ENCODE data around the gene NOS3. TPM values are rescaled to one million over a fixed set of nuclear protein-coding genes. Genes with fewer than 3 reads are reported as not detected.

Gene NOS3
- total RNA-seq, 3 donors from 2014 or later (not counting 1 experiment from before 2014, with no cell fraction given), result 2.6 to 5.9 (median 3.8) TPM

DNA sequence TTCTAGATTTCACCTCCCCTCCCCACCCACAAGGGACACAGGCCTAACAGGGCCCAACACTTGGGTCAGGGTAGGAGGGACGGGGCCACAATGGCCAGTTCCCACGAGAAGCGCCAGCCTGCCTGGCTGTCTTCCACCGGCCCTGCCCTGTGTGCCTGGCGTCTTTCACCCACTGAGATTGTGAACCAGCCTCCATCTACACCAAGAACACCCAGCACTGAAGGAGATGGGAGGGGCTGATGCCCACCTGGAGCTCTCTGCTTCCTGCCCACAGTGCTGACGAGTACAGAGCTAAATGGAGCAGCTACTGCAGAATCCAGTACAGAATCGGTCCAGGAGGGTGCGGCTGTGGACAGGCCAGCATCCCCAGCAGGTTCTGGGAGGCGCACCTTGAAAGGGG is 55.1 kb downstream of the NOS3 start:
- H3K4me3 ChIP-seq (ENCODE audit: low read length), result no peak overlapping the region
- no peaks in the 10 kb centered on the region for H3K36me3 Mint-ChIP-seq
- peaks cover 0 to 3% of the 10 kb centered on the region in 2 donors for H3K27me3 Mint-ChIP-seq (ENCODE audit: low read depth in 2 of 2)
- peaks cover 0 to 5% of the 10 kb centered on the region in 2 donors for H3K4me1 Mint-ChIP-seq
- no peaks in the 10 kb centered on the region for H3K9me3 Mint-ChIP-seq
- H3K9me3 ChIP-seq (ENCODE audit: control insufficient read depth, insufficient read depth, low read length), result no peaks in the 10 kb centered on the region
- intact Hi-C loops (cut with micrococcal nuclease), result no loop called here
- DNase-seq (no peak), ATAC-seq (no peak)
- H3K4me3 Mint-ChIP-seq, result no peak overlapping the region
- no peak overlapping the region for H3K27ac Mint-ChIP-seq
- 92% methylated on average over 7 of the region's 9 CpGs for WGBS (ENCODE audit: insufficient coverage)
- H3K4me1 ChIP-seq (ENCODE audit: control insufficient read depth, insufficient read depth, low read length), result no peaks in the 10 kb centered on the region
- H3K27me3 ChIP-seq (ENCODE audit: control insufficient read depth, insufficient read depth, low read length), result no peaks in the 10 kb centered on the region
- TF ChIP-seq, protein P1, sequence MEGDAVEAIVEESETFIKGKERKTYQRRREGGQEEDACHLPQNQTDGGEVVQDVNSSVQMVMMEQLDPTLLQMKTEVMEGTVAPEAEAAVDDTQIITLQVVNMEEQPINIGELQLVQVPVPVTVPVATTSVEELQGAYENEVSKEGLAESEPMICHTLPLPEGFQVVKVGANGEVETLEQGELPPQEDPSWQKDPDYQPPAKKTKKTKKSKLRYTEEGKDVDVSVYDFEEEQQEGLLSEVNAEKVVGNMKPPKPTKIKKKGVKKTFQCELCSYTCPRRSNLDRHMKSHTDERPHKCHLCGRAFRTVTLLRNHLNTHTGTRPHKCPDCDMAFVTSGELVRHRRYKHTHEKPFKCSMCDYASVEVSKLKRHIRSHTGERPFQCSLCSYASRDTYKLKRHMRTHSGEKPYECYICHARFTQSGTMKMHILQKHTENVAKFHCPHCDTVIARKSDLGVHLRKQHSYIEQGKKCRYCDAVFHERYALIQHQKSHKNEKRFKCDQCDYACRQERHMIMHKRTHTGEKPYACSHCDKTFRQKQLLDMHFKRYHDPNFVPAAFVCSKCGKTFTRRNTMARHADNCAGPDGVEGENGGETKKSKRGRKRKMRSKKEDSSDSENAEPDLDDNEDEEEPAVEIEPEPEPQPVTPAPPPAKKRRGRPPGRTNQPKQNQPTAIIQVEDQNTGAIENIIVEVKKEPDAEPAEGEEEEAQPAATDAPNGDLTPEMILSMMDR (IDR thresholded peaks at IDR 0.05), result no peak
- peaks cover 6% of the 10 kb centered on the region for H3K36me3 ChIP-seq (ENCODE audit: control insufficient read depth, insufficient read depth, low read length)
- H3K27ac ChIP-seq (ENCODE audit: low read length), result no peak overlapping the region

DNA sequence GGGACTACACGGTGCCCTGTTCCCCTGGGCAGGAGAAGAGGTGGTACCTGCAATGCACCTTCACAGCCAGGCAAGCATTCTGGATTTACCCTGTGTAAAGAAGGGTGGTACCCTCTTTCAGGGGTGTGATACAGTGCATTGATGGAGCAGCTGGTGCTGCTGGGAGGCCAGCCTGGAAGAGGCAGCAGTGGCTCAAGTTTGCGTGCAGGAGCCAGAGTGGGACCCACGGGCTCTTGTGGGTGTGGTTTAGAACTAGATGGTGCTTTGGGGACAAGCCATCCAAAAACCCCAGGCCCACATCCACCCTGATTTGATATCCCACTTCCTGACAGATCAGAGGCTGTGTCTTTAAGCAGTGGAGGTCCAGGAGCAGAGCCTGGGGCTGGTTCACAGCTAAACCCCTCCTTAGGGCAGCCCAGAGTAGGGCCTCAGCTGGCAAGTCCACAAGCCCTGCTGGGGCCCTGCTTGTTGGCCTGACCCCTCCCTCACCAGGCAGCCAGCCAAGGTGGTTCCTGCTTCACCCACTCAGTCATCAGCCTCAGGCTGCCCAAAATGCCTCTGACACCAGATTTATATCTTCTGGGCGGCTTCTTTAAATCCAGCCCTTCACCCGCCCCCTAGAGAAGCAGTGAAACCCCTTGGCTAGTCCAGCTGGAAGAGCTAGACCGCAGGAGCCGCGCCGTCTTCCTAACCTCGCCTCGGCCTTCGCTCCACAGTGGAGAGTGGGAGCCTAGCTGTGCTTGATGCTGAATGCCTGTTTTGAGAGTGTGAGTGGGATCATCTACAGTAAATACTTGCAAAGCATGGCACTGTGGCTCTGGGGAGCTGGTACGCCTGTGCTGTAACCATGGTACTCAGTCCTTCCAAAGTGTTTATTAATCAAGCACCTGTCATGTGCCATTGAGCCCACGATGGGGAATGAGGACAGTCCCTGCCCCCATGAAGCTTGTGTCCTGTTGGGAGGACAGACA is 56.1 kb downstream of the NOS3 start:
- ATAC-seq (no peak), DNase-seq (no peak)
- 64% methylated on average over 13 of the region's 14 CpGs for WGBS (ENCODE audit: insufficient coverage)
- no peaks in the 10 kb centered on the region for H3K9me3 ChIP-seq (ENCODE audit: control insufficient read depth, insufficient read depth, low read length)
- peaks cover 0 to 5% of the 10 kb centered on the region in 2 donors for H3K27me3 Mint-ChIP-seq (ENCODE audit: low read depth in 2 of 2)
- H3K36me3 ChIP-seq (ENCODE audit: control insufficient read depth, insufficient read depth, low read length), result peaks cover 6% of the 10 kb centered on the region
- peaks cover 0 to 5% of the 10 kb centered on the region in 2 donors for H3K4me1 Mint-ChIP-seq
- H3K4me1 ChIP-seq (ENCODE audit: control insufficient read depth, insufficient read depth, low read length), result peaks cover 4% of the 10 kb centered on the region
- H3K27me3 ChIP-seq (ENCODE audit: control insufficient read depth, insufficient read depth, low read length), result no peaks in the 10 kb centered on the region
- no peak overlapping the region for H3K4me3 Mint-ChIP-seq
- TF ChIP-seq, protein P1 (IDR thresholded peaks at IDR 0.05), result no peak
- no peak overlapping the region for H3K4me3 ChIP-seq (ENCODE audit: low read length)
- no peaks in the 10 kb centered on the region for H3K36me3 Mint-ChIP-seq
- no peak overlapping the region for H3K27ac ChIP-seq (ENCODE audit: low read length)
- no peaks in the 10 kb centered on the region for H3K9me3 Mint-ChIP-seq
- no peak overlapping the region for H3K27ac Mint-ChIP-seq
- intact Hi-C loops (cut with micrococcal nuclease), result no loop called here

DNA sequence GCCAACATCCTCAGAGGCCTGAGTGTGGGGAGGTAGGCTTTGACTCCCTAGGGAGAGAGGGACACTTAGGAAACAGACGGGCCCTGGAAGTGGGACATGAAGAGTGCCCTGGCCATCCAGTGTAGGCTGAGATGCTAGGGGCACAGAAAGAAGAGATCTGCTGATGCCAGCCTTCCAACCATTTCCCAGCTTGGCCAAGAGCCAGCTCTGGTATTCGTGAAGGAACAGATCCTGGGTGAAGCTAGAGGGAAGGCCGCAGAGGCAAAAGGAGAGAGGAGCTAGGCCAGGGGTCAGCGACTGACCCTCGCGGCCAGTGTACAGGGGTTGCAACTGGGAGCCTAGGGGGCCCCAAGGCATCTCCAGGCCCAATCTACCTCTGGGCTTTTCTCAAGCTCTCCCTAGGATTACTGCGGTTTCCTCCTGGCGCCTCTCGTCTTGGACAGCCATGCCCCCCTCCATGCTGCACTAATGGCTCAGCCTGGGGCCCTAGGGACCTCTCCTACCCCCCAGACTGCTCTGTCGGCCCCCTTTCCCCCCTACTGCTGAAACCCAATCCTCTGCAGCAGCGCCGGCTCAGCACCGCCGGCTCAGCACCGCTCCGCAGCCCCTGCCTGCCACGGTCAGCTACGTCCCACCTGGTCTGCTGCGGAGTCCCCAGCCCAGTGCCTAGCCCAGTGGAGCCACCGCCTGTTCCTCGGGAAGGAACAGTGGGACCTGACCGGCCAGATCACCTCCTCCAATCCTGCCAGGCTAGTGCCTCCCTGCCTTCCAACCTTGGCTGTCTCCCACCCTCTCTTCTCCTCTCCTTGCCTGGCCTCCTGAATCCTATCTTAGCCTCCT is 57.4 kb downstream of the NOS3 start, which contains the start of gene ASIC3:
ASIC3 (plus strand) TSS at position 556 of the 840 bp plus-strand sequence. CDS start 355 bp downstream, outside the sequence.
- Mint-ChIP-seq H3K27me3 (ENCODE audit: low read depth in 2 of 2) (peaks cover 0 to 9% of the 10 kb centered on the region in 2 donors), H3K36me3 (no peaks in the 10 kb centered on the region), H3K9me3 (no peaks in the 10 kb centered on the region), H3K27ac (no peak within 1 kb of the TSS), H3K4me1 (peaks cover 0 to 10% of the 10 kb centered on the region in 2 donors), H3K4me3 (no peak within 1 kb of the TSS)
- H3K9me3 ChIP-seq (ENCODE audit: control insufficient read depth, insufficient read depth, low read length), result no peaks in the 10 kb centered on the region
- peaks cover 6% of the 10 kb centered on the region for H3K36me3 ChIP-seq (ENCODE audit: control insufficient read depth, insufficient read depth, low read length)
- H3K4me3 ChIP-seq (ENCODE audit: low read length), result no peak within 1 kb of the TSS
- intact Hi-C loops (cut with micrococcal nuclease), result no loop called here
- no peaks in the 10 kb centered on the region for H3K27me3 ChIP-seq (ENCODE audit: control insufficient read depth, insufficient read depth, low read length)
- ATAC-seq (no peak), DNase-seq (no peak)
- peaks cover 4% of the 10 kb centered on the region for H3K4me1 ChIP-seq (ENCODE audit: control insufficient read depth, insufficient read depth, low read length)
- TF ChIP-seq, protein P1 (IDR thresholded peaks at IDR 0.05), result no peak
- WGBS (ENCODE audit: insufficient coverage), result 95% methylated on average over 22 of the region's 22 CpGs
- no peak within 1 kb of the TSS for H3K27ac ChIP-seq (ENCODE audit: low read length)
